Uterus (tissue), 4 donors: ENCODE results near the gene MYO9B. TPM values are rescaled to one million over a fixed set of nuclear protein-coding genes. Genes with fewer than 3 reads are reported as not detected.

Experiments used
- DNase-seq, 2 donors: peaks; one replicate each; pipeline ENCODE4 v3.0.0-alpha.2; 2019 to 2020
- H3K27ac ChIP-seq, 2 donors: fragments of 200-600 bp; sonication (generic); 1 replicate in 1 of 2; 2 replicates in 1 of 2; pipeline ENCODE4 v1.5.1; 2016 to 2018
- H3K27me3 ChIP-seq, 2 donors: fragments of 200-600 bp; sonication (generic); one replicate each; pipeline ENCODE4 v1.5.1; 2018 to 2019; ENCODE audit warnings: control low read depth in 1 of 2
- H3K36me3 ChIP-seq, 2 donors: fragments of 200-600 bp; sonication (generic); one replicate each; pipeline ENCODE4 v1.5.1; 2019; ENCODE audit warnings: control low read depth in 1 of 2
- H3K4me1 ChIP-seq, 2 donors: fragments of 200-600 bp; sonication (generic); one replicate each; pipeline ENCODE4 v1.5.1; 2018 to 2019; ENCODE audit warnings: control low read depth in 1 of 2
- H3K4me3 ChIP-seq, 2 donors: fragments of 200-600 bp; sonication (generic); 1 replicate in 1 of 2; 2 replicates in 1 of 2; pipeline ENCODE4 v1.5.1; 2018 to 2019; ENCODE audit warnings: mild to moderate bottlenecking in 1 of 2
- H3K9me3 ChIP-seq, 2 donors: fragments of 200-600 bp; sonication (generic); one replicate each; pipeline ENCODE4 v1.5.1; 2019; ENCODE audit warnings: control low read depth in 1 of 2
- CTCF ChIP-seq, 4 experiments: fragments of 200-600 bp in 2 of 4; fragments of 450-650 bp in 2 of 4; sonication (generic) in 2 of 4; IDR thresholded peaks; one replicate each; pipeline ENCODE4 v1.5.1; 2016 to 2019; ENCODE audit warnings: antibody characterized with exemption in 4 of 4, mild to moderate bottlenecking in 2 of 4, moderate library complexity in 1 of 4
- POLR2A ChIP-seq, 2 donors: fragments of 450-650 bp; IDR thresholded peaks; one replicate each; pipeline ENCODE4 v1.6.1; 2016; ENCODE audit warnings: antibody characterized with exemption in 2 of 2, mild to moderate bottlenecking in 1 of 2, moderate library complexity in 1 of 2
- intact Hi-C: fragments of 100-400 bp; cut with DNase I; formaldehyde crosslinking; loops from one replicate; pipeline ENCODE4 v1.15.1; 2023; ENCODE audit warnings: low total_unique reads
- total RNA-seq, 4 donors: library from RNA; depleted of rRNA in 3 of 4; stranded (reverse); fragments of >200 nt in 3 of 4; gene quantifications; one replicate each; pipeline versions ENCODE4 v1.1.0 to v1.2.4, GENCODE V29; 2014 to 2023
- donor health status: DM: yes; HTN: yes; CAD: no.

Gene MYO9B
- total RNA-seq, 4 donors from 2014 or later: 17.6 to 117 (median 54.1) TPM

GRCh38 chr19:17112271-17112670 is 36.7 kb downstream of the MYO9B start:
- Histone ChIP-seq H3K27me3 (no peaks in the 10 kb centered on the region), H3K4me1 (peaks cover 4 to 10% of the 10 kb centered on the region in 2 donors), H3K9me3 (no peaks in the 10 kb centered on the region), H3K27ac (peak overlapping the region in 1 of 2 donors; percentile 2), H3K36me3 (no peaks in the 10 kb centered on the region), H3K4me3 (no peak overlapping the region)
- no peak for DNase-seq
- intact Hi-C loops: no loop called here
- TF ChIP-seq CTCF (IDR thresholded peaks at IDR 0.05) (no peak), POLR2A (IDR thresholded peaks at IDR 0.05) (no peak)

GRCh38 chr19:17112700-17113099 is 37.1 kb downstream of the MYO9B start:
- TF ChIP-seq CTCF (IDR thresholded peaks at IDR 0.05) (no peak), POLR2A (IDR thresholded peaks at IDR 0.05) (no peak)
- H3K27ac ChIP-seq: peak overlapping the region in 1 of 2 donors; percentile 2

DNA sequence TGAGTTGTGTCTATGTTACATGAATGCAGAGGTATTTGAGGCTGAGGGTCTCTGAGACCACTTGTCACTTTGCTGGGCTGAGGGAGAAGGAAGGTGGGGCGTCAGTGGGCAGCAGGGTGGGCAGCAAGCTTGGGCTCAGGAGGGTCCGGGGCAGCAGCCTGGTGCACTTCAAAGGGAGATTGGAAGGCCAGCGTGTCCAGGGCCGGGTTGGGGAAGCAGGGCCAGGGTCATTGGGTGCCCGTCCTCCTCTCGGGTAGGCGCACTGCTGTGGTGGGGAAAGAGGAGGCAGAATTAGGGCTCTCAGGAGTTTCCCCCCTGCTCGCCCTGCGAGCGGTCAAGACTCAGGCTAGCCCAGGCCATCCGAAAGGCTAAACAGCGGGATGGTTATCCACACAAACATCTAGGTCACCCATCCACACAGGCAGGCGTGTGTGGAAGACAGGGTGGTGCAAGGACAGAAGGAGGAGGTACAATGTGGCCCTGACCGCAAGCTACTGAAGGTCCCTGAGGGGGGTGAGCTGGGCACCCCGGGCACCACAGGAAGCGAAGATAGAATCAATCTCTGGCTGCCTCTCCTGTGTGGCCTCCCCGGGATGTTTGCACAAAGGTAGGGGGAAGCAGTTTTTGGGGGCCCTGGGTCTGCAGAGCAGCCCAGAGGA is 37.7 kb downstream of the MYO9B start:
- Histone ChIP-seq H3K27me3 (no peaks in the 10 kb centered on the region), H3K36me3 (no peaks in the 10 kb centered on the region), H3K9me3 (no peaks in the 10 kb centered on the region), H3K4me1 (peaks cover 0 to 3% of the 10 kb centered on the region in 2 donors), H3K4me3 (no peak overlapping the region), H3K27ac (peak overlapping the region in 1 of 2 donors; percentile 2)
- intact Hi-C loops: no loop called here
- no peak for DNase-seq
- TF ChIP-seq CTCF (IDR thresholded peaks at IDR 0.05) (no peak), POLR2A (IDR thresholded peaks at IDR 0.05) (no peak)

More at GRCh38 chr19:17112700-17113099, 37.1 kb downstream of the MYO9B start:
- H3K27me3 ChIP-seq: no peaks in the 10 kb centered on the region
- peaks cover 1 to 6% of the 10 kb centered on the region in 2 donors for H3K4me1 ChIP-seq
- no peak for DNase-seq
- intact Hi-C loops: no loop called here
- H3K9me3 ChIP-seq: no peaks in the 10 kb centered on the region
- H3K36me3 ChIP-seq: no peaks in the 10 kb centered on the region
- H3K4me3 ChIP-seq: no peak overlapping the region

DNA sequence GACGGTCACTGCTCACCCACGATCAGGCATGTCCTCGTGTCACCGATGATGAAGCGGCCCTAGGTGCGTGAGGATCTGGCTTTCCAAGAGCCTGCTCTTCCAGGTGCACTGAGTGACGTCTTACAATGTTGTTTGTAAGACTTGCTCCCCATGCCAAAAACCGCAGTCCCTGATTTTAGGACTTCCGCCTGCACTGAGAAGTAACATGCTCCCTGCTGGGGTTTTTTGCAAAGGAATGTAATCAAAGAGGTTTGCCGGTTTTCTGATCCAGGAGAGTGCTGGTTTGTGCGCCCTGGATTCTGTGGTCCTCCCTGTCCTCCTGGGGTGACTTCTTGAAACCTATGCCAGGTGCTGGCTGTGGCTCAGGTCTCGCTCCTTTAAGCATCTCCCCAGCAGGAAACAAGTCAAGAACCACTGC is 38.8 kb downstream of the MYO9B start:
- no peaks in the 10 kb centered on the region for H3K27me3 ChIP-seq
- intact Hi-C loops: no loop called here
- H3K4me3 ChIP-seq: no peak overlapping the region
- DNase-seq: no peak
- H3K36me3 ChIP-seq: no peaks in the 10 kb centered on the region
- no peak overlapping the region for H3K27ac ChIP-seq
- no peak for TF ChIP-seq POLR2A (IDR thresholded peaks at IDR 0.05)
- TF ChIP-seq CTCF (IDR thresholded peaks at IDR 0.05): no peak
- no peaks in the 10 kb centered on the region for H3K9me3 ChIP-seq
- H3K4me1 ChIP-seq: no peaks in the 10 kb centered on the region

DNA sequence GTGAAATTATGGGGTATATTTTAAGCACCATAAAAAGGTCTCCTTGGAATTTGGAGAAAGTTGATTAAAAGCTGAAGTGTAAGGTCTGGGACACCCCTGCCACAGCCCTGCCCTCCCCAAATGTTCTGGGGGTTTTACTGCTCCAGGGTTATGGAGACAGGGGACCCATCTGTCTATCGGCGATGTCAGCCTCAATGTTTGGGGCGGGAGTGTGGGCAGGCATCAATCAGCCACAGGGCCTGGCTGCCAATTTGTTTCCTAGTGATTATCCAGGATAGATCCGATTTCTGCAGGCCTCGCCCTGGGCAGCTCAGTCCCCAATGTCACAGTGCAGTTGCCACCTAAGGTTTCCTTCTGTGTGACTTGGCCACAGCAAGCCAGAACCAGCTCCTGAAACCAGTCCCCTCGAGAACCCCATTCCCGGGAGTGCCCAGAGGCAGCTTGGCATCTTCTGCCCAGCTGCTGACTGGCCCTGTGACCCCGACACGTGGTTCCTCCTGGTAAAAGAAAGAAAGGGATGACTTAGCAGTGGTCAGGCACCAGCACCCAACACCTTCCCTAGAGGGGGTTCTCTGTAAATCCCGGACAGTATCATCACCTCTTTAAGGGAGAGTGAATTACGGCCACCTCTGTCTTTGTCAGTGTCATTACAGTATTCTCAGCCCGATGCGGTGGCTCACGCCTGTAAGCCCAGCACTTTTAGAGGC is 41.6 kb downstream of the MYO9B start:
- Histone ChIP-seq H3K9me3 (no peaks in the 10 kb centered on the region), H3K4me3 (no peak overlapping the region), H3K4me1 (no peaks in the 10 kb centered on the region), H3K27me3 (no peaks in the 10 kb centered on the region), H3K27ac (peak overlapping the region in 1 of 2 donors; percentile 52), H3K36me3 (no peaks in the 10 kb centered on the region)
- intact Hi-C loops: no loop called here
- DNase-seq: no peak
- TF ChIP-seq CTCF (IDR thresholded peaks at IDR 0.05) (no peak), POLR2A (IDR thresholded peaks at IDR 0.05) (no peak)
